ENCODE results near the gene SLC28A3.

DNA sequence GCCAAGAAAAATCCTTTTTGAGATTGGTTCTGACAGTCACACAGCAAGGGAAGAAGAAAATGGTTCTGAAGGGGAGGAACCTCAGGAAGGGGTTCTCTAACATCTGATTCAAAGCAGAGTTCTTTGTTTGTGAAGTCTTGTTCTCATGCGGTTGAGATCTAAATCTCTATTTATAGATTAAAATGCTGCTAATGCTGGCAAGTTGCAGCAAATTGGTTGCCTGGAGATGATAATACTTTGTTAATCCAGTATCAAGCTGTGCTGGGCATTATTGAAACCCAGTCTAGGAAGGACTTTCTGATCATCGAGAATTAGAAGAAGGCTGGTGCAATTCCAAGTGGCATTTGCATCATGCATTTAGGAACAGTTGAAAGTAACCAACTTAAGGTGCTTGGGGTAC lies 34.0 kb upstream of the SLC28A3 start:
- TF ChIP-seq POLR2AphosphoS5 (IDR thresholded peaks at IDR 0.05; ENCODE audit: insufficient read depth, low read depth, low read length), result no peak
- TF ChIP-seq, protein P1, sequence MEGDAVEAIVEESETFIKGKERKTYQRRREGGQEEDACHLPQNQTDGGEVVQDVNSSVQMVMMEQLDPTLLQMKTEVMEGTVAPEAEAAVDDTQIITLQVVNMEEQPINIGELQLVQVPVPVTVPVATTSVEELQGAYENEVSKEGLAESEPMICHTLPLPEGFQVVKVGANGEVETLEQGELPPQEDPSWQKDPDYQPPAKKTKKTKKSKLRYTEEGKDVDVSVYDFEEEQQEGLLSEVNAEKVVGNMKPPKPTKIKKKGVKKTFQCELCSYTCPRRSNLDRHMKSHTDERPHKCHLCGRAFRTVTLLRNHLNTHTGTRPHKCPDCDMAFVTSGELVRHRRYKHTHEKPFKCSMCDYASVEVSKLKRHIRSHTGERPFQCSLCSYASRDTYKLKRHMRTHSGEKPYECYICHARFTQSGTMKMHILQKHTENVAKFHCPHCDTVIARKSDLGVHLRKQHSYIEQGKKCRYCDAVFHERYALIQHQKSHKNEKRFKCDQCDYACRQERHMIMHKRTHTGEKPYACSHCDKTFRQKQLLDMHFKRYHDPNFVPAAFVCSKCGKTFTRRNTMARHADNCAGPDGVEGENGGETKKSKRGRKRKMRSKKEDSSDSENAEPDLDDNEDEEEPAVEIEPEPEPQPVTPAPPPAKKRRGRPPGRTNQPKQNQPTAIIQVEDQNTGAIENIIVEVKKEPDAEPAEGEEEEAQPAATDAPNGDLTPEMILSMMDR (IDR thresholded peaks at IDR 0.05; ENCODE audit: extremely low read depth in 1 of 2, insufficient read depth in 1 of 2, low read depth in 1 of 2, low read length in 2 of 2), result no peak
- no peak for TF ChIP-seq EZH2 (IDR thresholded peaks at IDR 0.05; ENCODE audit: borderline replicate concordance, low read depth, low read length, severe bottlenecking)
- no peak for TF ChIP-seq GATA2 (IDR thresholded peaks at IDR 0.05; ENCODE audit: insufficient read depth, insufficient read length, low read depth, low read length)
- TF ChIP-seq POLR2A (IDR thresholded peaks at IDR 0.05; ENCODE audit: low read depth, low read length), result no peak
